NCI-H748 treated with DMSO at 0.1 percent for 48 hours (cell line): ENCODE measurements around the gene ABHD8.
A peak's percentile ranks its signal among the peaks of the same experiment; 100 is the strongest.

ENCODE experiments used
- DNase-seq: peaks from one replicate; lab custom pipeline; 2025; lab: John Stamatoyannopoulos, UW

ABHD8 gene

DNA sequence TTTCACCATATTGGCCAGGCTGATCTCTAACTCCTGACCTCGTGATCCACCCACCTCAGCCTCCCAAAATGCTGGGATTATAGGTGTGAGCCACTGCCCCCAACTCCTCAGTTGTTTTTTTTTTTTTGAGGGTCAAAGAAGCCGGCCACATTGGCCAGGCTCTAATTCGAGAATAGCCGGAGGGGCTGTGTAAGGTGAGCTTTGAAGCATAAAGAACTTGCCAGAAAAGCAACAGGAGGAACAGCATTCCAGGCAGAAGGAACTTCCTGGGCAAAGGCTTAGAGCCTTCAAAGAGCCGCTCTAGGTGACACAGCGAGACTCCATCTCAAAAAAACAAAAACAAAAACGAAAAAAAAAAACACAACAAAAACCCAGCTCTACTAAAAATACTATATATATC lies 37.2 kb downstream of the ABHD8 start:
- DNase-seq, result no peak

DNA sequence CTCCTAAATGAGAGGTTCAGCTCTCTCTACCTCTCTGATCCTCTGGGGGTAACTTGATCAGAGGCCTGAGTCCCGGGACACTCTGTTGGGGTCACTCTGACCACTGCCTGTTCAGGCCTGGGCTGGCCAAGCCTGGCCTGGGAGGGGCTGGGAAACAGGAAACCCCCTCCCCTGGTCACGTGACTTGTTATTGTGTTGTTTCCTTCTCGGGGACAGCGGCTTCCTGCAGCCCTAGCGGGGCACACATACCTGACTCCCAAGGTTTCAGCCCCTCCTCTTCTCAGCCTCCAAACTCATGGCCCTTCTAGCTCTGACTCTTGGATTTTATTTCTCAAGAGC lies 38.6 kb downstream of the ABHD8 start, which contains the start of gene USHBP1:
Gene USHBP1 (minus strand): TSS at position 105 of the 339 bp plus-strand sequence. CDS start 446 bp downstream, outside the sequence.
- DNase-seq, result no peak

DNA sequence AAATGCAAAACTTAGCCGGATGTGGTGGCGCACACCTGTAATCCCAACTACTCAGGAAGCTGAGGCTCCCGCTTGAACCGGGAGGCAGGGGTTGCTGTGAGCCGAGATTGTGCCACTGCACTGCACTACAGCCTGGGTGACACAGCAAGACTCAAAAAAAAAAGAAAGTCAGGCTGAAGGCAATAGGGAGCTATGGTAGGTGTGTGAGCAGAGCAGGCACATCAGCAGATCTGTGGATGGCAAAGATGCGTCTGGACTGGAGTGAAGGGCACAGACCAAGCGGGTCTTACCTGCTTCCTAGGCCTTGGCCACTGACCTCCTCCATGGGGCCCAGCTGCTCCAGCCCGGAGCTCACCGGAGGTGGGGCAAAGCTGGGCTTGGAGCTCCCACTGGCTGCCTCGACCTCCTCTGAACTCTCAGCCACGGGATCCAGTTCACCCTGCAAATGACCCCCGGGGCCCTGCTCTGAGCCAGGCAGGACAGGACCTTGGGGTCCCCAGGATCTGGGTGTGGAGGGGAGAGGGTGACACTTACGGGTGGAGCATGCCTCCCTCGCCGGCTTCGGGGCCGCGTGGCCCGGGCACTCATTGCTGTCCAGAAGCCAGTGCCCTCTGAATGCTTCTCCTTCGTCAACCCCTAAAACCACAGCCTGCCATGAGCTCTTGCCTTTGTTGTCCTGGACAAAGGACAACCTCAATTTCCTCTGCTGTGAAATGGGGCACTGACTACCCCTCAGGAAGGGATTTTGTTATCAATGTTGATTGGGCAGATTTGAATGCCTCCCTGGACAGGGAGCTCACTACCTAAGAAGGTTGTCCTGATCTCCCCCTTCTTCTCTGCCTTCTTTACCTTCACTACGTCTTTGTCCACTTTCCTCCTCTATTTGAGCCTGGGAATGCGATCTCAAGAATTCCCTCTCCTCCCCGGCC lies 39.2 kb downstream of the ABHD8 start:
- DNase-seq, result no peak

DNA sequence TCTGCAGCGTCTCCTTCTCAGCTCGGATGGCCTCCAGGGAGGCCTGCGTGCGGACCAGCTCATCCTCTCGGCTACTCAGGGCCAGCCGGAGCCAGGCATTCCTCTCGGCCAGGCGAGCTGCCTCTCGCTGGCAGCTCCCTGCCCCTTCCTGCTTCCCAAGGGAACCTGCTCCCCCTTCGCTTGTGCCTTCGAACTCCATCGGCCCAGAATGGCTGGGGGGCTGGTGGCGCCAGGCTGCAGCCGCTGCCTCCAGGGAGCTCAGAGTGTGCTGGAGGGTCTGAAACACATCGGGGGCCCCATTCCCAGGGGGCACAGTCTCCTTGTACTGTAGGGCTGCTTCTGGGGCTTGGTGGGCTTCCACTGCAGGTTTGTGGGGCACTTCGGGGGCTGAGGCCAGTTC lies 40.7 kb downstream of the ABHD8 start:
- no peak for DNase-seq

DNA sequence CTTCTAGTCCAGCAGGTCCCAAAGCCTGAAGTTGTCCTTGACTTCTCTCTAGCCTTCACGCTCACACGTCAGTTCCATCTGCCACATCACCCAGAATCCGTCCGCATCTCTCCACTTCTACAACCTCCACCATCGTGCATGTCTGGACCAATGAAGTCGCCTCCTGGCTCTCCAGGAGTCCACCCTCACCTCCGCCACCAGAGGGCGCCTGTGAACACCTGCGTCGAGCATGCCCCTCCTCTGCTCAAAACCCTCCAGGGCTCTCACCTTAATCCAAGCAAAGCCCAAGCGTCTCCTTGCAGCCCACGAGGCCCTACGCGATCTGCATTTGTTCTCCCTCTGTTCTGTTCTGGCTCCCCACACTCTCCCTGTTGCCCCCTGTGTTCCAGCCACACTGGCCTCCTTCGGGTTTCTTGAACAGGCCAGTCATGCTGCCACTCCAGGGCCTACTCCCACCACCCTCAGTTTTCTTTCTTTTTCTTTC lies 42.3 kb downstream of the ABHD8 start:
- DNase-seq, result peak; percentile 70

DNA sequence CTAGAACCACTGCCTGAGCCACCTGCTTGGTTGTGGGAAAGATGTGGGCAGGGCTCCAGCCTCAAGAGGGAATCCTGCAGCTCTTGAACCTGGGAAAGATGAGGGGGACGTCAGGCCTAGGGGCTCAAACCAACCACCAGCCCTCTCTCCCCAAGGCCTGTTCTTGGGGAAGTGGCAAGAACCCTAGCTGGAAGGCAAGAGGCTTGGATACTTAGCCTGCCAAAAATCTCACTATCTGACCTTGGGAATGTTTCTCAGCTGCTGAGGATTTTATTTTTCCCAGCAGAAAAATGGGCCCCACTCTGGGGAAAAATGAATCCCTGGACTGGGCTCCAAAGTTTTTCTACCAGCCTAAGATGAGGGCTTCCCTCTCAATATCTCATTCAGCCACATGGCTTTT lies 43.3 kb downstream of the ABHD8 start:
- DNase-seq, result no peak

DNA sequence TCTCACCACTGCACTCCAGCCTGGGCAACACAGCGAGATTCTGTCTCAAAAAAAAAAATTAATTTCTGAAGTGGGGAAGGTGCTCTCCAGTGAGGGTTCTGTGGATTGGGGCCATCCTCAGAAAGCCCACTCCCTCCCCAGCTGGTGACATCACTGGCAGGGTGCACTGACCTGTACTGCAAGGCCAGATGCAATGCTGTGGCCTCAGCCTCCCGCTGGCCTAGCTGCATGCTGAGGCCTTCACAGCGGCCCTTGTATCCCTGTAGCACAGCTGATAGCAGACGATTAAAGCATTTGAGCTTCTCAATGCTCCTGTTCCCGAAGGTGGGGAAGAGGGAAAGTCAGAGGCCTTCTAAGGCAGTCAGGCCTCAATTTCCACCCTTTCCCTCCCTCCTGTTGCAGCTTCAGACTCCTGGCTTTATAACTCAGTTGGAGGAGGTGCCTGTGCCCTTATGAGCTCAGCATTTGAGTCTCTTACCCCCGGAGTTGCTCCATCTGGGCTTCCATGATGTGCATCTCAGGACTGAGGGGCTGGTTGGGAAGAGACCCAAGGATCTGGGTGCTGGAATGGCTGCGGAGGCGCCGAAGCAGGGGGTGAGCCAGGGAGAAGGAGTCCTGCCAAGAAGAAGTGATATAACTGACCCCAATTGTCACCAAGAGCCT lies 44.0 kb downstream of the ABHD8 start:
- DNase-seq, result no peak

DNA sequence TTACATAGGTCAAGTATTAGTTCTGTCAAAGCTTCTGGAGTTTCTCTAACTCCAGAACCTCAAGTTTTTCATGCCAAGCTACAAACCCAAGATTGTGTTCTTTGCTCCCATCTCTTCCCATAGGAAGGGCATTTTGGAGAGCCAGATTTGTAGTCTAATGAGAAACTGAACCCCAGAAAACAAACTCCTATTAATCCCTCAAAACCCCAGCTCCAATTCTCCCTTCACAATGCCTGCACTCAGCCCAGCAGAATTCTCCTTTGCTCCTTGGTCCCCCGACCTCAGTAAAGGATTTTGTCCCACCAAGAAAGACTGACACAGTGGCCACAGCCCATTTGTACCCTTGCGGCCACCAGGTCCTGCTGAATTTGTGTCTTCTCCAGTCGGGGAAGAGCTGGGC lies 47.1 kb downstream of the ABHD8 start:
- DNase-seq, result no peak

DNA sequence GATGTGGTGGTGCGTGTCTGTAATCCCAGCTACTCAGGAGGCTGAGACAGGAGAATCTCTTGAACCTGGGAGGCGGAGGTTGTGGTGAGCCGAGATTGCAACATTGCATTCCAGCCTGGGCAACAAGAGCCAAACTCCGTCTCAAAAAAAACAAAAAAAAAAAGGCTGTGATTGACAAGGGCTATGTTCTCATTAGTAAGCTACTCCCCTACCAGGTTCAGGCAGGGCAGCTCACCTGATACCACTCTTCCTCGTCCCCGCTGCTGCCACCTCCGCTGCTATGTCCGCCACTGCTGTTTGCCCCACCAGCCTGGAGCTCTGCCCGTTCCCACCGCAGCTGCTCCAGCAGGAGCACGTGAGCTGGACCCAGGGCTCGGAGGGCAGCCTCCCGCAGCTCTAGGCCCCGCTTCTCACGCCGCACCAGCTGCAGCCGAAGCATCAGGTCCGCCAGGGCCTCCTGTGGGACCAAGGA lies 48.0 kb downstream of the ABHD8 start:
- no peak for DNase-seq

DNA sequence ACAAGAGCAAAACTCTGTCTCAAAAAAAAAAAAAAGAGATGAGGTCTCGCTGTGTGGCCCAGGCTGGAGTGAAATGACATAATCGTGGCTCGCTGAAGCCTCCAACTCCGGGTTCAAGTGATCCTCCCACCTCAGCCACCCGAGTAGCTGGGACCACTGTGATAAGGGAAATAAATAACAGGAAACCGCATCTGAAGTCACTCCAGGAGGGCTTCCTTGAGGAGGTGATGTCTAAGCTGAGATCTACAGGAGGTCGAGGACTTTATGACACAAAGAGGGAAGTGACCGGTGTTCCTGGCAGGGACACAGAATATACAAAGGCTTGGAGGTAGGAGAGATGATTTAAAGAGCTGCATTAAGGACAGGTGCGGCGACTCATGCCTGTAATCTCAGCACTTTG lies 48.6 kb downstream of the ABHD8 start:
- DNase-seq, result no peak

DNA sequence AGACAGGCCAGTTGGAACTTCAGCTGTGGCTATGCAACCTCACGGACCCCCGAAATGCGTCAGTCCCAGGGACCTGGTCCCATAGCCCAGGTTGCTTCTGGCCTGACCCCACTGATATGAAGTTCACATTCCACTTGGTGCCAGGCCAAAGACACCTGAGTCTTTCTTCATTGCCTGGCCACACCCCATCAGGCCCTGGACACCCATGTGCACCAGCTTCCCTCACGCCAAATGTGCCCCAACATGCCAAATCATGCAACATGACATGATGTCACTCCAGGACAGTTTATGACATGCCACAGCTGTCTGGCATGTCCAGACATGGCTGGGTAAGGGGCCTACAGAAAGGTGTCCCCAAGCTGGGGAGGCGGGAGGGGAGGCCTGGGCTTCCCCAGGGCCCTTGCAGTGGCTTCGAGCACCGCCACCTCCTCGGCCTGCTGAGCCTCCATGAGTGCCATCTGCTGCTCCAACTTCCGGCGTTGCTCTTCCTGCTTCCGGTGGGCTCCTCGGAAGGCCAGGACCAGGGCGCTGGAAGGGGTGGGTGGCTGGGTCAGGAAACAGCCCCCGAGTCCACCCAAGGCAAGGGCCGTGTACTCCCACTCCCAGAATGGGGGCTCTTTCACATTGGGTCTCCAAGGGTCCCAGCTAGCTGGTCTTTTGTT lies 53.2 kb downstream of the ABHD8 start:
- no peak for DNase-seq

DNA sequence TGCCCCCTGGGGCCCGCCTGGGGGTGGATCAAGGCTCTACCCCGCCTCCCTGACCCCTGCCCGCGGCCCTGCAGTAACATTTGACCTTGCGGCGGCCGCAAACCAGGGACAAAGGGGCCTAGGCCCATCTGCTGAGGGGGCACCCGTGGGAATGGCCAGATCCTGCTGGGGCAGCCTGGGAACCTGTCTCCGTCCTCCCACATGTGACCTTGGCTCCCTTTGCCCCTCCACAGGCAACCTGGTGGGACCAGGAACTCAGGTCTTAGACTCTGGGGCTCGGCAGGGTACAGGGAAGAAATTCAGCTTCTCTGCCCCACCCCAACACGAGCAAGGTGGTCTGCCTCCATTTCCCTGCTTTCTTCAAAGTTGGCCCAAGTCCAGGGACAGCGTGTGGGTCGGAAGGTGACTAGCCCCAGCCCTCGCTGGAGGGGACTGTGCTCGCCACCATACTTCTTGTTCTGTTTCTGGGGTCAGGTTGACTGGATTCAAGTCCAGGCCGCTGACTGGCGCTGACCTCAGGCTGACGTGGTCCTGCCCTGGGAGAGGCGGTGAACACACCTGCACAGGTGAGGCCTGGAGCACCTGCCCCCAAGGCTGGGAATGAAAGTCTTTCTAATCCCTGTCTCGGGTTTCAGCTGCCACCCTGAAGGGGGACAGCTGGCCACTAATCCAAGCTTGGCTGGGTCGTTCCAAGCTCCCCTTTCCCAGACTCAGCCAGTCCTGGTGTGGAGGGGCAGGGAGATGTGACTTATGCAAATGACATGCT lies 55.0 kb downstream of the ABHD8 start:
- no peak for DNase-seq

DNA sequence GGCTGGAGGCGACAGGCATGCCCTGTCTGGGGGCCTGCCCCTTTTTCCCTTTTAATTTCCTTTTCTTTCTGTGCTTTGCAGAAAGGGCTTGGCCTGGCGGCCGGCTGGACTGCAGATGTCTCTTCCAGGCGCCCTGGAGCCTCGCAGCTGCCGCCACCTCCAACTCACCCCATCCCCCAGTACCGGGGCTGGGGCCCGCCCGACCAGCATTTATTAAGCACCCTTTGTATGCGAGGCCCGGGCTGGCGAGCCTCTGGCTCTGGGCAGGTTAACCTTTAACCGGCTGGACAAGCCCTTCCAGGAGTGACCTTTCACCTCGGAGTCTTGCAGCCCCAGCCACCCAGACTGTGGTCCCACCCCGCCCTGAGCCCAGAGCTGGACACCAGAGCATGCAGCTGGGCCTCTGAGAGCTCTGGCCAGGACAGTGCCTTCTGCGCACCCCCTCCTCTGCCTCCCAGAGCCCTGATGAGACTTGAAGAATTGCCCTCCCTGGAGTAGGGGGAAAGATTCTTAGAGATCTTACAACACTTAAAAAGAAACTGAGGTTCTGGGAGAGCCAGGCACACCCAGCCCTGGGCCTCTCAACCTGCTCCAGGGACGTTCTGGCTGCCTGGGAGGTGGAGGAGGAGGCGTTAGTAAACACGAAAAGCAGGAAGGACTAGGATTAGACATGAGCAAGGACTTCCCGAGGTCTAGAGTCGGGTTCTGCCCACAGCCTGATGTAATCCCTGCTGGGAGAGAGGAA lies 56.4 kb downstream of the ABHD8 start:
- peak; percentile 1 for DNase-seq

DNA sequence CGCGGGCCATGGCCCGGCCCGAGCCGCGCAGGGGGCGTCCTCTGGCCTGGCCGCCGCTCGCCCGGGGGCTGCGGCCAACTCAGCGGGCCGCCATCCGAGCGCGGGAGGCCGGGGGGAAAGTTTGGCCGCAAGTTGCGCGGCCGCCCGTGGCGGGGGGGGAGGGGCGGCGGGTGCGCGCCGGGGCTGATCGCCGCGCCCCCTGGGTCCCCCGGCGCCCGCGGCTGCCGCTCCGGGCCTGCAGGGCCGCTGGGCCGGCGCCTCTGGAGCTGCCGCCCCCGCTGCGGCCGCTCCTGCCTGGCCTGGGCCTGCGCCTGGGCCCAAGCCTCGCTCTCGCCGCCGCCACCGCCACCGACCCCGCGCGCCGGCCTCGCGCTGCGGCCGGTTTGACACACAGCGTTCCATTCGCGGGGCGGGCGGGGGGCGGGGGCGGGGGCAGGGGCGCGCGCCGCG lies 57.7 kb downstream of the ABHD8 start, which contains the start of gene NR2F6:
Gene NR2F6 (minus strand): TSS at position 385 of the 450 bp plus-strand sequence. CDS start 699 bp downstream, outside the sequence.
- DNase-seq, result no peak

DNA sequence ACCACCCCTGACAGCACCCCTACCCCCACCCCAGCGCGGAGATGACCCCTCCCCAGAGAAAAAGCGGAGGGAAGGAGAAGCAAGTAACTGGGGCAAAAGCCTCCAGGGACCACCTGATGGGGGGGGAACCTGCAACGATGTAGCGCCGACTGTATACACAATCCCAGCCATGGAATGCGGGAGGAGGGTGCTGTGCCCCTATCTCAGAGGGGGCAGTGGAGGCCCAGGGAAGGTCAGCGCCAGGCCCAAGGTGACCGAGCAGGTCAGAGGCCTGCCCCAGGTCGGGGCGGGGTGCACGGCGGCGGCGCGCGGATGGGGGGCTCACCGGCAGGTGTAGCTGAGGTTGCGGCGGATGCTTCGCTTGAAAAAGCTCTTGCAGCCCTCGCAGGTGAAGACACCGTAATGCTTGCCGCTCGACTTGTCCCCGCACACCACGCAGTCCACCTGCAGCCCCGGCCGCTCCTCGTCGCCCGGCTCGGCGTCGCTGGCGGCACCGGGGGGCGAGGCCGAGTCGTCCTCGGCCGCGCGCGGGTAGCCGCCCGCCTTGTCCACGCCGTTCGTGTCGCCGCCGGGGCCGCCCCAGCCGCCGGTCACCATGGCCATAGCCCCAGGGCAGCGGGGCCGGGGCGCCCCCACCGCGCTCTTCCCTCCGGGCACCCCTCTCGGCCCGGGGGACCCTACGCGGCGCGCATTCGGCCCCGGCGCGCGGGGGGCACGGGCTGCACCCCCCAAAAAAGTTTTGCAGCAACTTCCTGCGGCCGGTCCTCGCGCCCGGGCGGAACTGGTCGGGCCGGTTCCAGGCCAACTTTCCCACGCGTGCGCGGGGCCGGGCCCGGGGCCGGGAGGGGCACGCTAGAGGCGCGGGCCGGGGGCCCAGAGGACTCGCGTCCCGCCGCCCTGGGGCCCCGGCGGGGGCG lies 58.3 kb downstream of the ABHD8 start:
- no peak for DNase-seq

DNA sequence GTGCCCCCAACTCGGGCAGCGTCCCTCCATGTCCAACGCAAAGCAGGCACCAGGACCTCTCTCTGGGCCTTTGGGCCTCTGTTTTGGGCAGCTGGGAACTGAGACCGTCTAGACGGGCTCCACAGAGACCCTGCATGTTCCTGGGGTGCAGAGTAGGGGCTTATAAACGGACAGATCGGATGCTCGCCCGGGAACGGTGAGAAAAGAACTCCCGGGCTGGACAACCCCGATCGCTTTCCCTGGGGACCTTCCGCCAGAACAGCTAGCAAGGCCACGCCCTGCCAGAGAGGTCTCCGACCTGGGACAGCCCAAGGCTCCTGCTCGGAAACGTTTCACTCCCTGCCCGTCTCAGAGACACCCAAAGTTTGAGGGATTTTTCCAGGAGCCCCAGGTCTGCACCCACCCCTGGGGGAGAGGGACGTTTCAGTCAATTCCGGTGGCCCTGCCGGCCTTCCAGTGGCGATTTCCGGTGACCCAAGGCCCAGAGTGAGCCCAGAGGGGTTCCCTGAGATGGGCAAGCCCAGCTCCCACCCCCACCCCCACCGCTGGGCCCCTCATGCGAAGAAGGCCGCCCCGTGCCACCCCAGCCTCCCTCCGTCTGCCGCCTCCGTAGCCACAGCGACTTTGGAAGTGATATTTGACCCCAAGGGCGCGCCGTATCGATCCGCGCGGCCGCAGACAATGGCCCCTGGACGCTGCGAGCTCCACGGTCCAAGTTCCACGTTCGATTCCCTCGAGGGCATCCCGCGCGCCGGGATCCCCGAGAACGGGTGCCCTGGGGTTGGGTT lies 59.2 kb downstream of the ABHD8 start:
- DNase-seq, result no peak

DNA sequence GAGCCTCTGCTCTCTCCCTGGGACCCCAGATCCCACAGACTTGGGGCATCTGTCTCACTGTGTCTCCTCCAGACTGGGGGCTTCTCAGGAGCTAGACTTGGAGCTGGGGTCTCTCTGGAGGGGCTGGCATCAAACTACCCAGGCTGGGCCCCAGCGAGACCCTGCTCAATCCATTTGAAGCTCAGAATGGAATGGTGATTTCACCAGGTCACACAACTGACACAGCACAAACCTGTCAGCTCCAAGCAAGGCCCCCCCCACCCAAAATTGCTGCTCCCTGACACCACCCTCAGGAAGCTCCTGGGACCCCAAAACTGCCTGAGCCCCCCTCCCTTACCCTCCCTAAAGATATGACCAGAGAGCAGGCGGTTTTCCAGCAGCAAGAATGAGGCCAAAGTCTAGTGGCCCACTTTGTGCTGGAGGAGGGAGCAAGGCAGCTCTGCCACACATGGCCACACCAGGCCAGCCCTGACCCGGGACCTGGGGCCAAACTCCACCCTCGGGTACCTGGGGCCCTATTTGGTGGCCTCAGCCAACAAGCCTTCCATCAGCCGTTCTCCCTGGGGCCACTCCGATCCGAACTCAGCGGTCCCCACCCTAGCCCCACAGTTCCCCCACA lies 59.9 kb downstream of the ABHD8 start:
- DNase-seq, result no peak

DNA sequence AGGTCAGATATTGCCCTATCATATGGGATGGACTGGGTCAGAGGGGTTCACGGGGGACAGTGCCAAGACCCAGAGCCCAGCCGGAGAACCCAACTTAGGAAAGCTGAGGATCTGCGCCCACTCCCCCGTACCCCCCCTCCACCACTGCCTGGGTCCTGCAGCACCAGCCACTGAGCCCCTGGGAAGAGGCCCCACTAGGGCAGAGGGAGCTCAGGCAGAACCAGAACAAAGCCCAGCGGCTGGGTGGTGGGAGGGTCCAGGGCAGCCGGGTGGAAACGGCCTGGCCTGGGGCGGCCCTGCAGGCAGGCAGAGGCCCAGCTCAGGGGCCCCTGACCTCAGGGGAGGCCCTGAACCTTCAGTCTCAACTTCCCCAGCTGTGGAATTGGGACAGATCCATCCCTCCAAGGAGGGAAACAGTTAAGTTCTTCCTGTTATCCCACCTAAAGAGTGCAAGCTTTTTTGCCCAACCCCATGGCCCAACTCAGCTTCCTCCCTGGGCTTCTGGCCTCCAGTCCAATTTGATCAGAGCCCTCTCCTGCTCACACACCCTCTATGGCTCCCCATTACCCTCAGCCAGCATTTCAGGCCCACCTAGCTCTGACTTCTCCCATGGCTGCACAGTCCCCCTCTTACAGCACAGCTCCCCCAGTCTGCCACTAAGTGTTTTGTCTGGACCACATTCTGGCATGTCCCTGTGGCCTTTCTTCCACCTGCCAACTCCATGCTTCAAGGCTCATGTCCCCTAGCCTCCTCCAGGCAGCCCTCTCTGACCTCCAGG lies 60.6 kb downstream of the ABHD8 start:
- DNase-seq, result no peak
